Neuronal stem cell (in vitro differentiated cells): ENCODE measurements around the gene SLC16A9.

Source experiments
- DNase-seq: peaks from one replicate; pipeline ENCODE4 v3.0.0-alpha.2; 2013; ENCODE audit warnings: low spot score
- H2AFZ ChIP-seq: one replicate; pipeline ENCODE4 v1.6.1; 2013; ENCODE audit warnings: mild to moderate bottlenecking, low read length, inconsistent platforms
- H2AK5ac ChIP-seq: 2 replicates; pipeline ENCODE4 v1.6.1; 2013; ENCODE audit warnings: low read depth, mild to moderate bottlenecking, inconsistent platforms, low read length, moderate library complexity, mixed read lengths
- H2BK120ac ChIP-seq: 2 replicates; pipeline ENCODE4 v1.6.1; 2013; ENCODE audit warnings: low read depth, mild to moderate bottlenecking, inconsistent platforms, low read length, moderate library complexity, mixed read lengths
- H2BK12ac ChIP-seq: one replicate; pipeline ENCODE4 v1.6.1; 2013; ENCODE audit warnings: low read length, inconsistent platforms
- H2BK15ac ChIP-seq: 2 replicates; pipeline ENCODE4 v1.6.1; 2013; ENCODE audit warnings: mild to moderate bottlenecking, low read length, inconsistent platforms, mixed read lengths
- H2BK5ac ChIP-seq: one replicate; pipeline ENCODE4 v1.6.1; 2013; ENCODE audit warnings: inconsistent platforms, mild to moderate bottlenecking, low read length, moderate library complexity
- H3K14ac ChIP-seq: one replicate; pipeline ENCODE4 v1.6.1; 2013; ENCODE audit warnings: low read length, inconsistent platforms
- H3K18ac ChIP-seq: 2 replicates; pipeline ENCODE4 v1.6.1; 2013; ENCODE audit warnings: low read length, inconsistent platforms
- H3K23ac ChIP-seq: 2 replicates; pipeline ENCODE4 v1.6.1; 2013; ENCODE audit warnings: low read depth, mild to moderate bottlenecking, mixed read lengths, low read length, inconsistent platforms; ENCODE audit not compliant: poor library complexity
- H3K27ac ChIP-seq: replicated peaks from 3 replicates; pipeline ENCODE4 v1.5.1; 2013; ENCODE audit warnings: low read length, inconsistent platforms
- H3K27me3 ChIP-seq, 3 experiments: 2 replicates each; pipeline ENCODE4 v1.6.1; 2013; ENCODE audit warnings: low read length in 3 of 3, mild to moderate bottlenecking in 2 of 3, inconsistent platforms in 1 of 3, low read depth in 1 of 3, mixed read lengths in 1 of 3, moderate library complexity in 1 of 3; ENCODE audit not compliant: control insufficient read depth in 3 of 3, insufficient read depth in 3 of 3
- H3K36me3 ChIP-seq, 2 donors: replicated peaks in 1 of 2; 2 replicates each; pipeline ENCODE4 v1.6.1; 2013; ENCODE audit warnings: low read length in 2 of 2; ENCODE audit not compliant: control insufficient read depth in 2 of 2, insufficient read depth in 2 of 2
- H3K4ac ChIP-seq: 2 replicates; pipeline ENCODE4 v1.6.1; 2013; ENCODE audit warnings: inconsistent platforms, mild to moderate bottlenecking, low read length, moderate library complexity
- H3K4me1 ChIP-seq, 2 donors: 1 replicate in 1 of 2; 2 replicates in 1 of 2; pipeline ENCODE4 v1.6.1; 2013; ENCODE audit warnings: low read length in 2 of 2, low read depth in 1 of 2; ENCODE audit not compliant: control insufficient read depth in 2 of 2, insufficient read depth in 1 of 2
- H3K4me2 ChIP-seq: one replicate; pipeline ENCODE4 v1.6.1; 2013; ENCODE audit warnings: mild to moderate bottlenecking, low read length, inconsistent platforms; ENCODE audit not compliant: insufficient read depth, poor library complexity, severe bottlenecking
- H3K4me3 ChIP-seq, 2 donors: 2 replicates each; pipeline ENCODE4 v1.5.1; 2013; ENCODE audit warnings: low read length in 2 of 2, mild to moderate bottlenecking in 2 of 2, inconsistent platforms in 1 of 2, moderate library complexity in 1 of 2
- H3K79me1 ChIP-seq: one replicate; pipeline ENCODE4 v1.6.1; 2013; ENCODE audit warnings: low read depth, mild to moderate bottlenecking, inconsistent platforms, low read length, moderate library complexity
- H3K9ac ChIP-seq: one replicate; pipeline ENCODE4 v1.6.1; 2013; ENCODE audit warnings: mild to moderate bottlenecking, low read depth, low read length, inconsistent platforms; ENCODE audit not compliant: poor library complexity
- H3K9me3 ChIP-seq, 2 donors: replicated peaks in 1 of 2; 2 replicates each; pipeline versions ENCODE3 to v1.6.1; 2013; ENCODE audit warnings: low read length in 2 of 2, mild to moderate bottlenecking in 2 of 2, inconsistent platforms in 1 of 2, low read depth in 1 of 2, mixed read lengths in 1 of 2, moderate library complexity in 1 of 2; ENCODE audit not compliant: control insufficient read depth in 2 of 2, insufficient read depth in 1 of 2
- H4K8ac ChIP-seq: one replicate; pipeline ENCODE4 v1.6.1; 2013; ENCODE audit warnings: low read depth, mild to moderate bottlenecking, inconsistent platforms, low read length, moderate library complexity
- H4K91ac ChIP-seq: one replicate; pipeline ENCODE4 v1.6.1; 2013; ENCODE audit warnings: low read length, low read depth, mild to moderate bottlenecking, inconsistent platforms; ENCODE audit not compliant: poor library complexity
- WGBS, 2 donors: extraction: QIAGEN DNeasy Blood & Tissue Kit; methylation state at CpG; one replicate each; pipeline ENCODE4 v1.1.7; 2013; ENCODE audit warnings: missing lambda C conversion rate in 2 of 2, mixed read lengths in 1 of 2; ENCODE audit not compliant: insufficient read length in 2 of 2, insufficient replicate concordance in 1 of 2; ENCODE audit errors: extremely low coverage in 2 of 2; 5-methylcytosine and 5-hydroxymethylcytosine counted together

SLC16A9 gene

DNA sequence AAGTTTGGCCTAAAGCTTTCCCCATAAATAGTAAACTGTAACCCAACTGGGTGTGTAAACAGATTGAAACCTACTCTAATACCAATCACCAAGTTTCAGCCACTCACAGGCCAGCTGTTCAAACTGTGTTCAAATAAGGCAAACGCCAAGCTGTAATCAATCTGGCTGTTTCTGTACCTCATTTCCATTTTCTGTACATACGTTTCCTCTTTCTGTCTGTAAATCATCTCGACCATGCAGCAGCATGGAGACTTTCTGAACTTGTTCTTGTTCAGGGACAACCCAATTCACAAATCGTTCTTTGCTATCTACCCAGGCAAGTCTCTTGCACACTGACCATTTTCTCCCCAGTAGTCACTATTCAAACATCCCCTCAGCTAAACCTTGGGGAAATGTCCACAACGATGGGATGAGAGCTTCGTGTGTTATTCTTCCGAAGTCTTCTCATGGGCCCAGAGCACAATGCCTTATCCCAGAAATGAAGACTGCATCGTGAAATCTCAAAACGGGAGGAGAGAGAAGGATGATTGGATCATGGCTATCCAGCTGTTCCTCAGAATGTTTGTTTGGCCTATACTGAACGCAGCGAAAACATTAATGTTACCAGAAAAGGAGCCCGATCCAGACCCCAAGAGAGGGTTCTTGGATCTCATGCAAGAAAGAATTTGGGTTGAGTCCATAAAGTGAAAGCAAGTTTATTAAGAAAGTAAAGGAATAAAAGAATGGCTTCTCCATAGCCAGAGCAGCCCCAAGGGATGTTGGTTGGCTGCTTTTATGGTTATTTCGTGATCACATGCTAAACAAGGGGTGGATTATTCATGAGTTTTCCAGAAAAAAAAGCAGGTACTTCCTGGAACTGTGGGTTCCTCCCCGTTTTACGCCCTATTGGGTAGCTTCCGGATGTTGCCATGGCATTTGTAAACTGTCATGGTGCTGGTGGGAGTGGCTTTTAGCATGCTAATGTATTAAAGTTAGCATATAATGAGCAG, 86.2 kb downstream of the SLC16A9 start:
- H3K4me1 ChIP-seq, result peaks cover 4 to 5% of the 10 kb centered on the region in 2 donors
- no peak overlapping the region for H3K4ac ChIP-seq
- no peak overlapping the region for H3K4me2 ChIP-seq
- H3K36me3 ChIP-seq, result no peaks in the 10 kb centered on the region
- H3K79me1 ChIP-seq, result no peaks in the 10 kb centered on the region
- H2AFZ ChIP-seq, result no peak overlapping the region
- no peak for DNase-seq
- H3K18ac ChIP-seq, result no peak overlapping the region
- H3K9ac ChIP-seq, result no peak overlapping the region
- H2BK120ac ChIP-seq, result no peak overlapping the region
- H2AK5ac ChIP-seq, result no peak overlapping the region
- no peak overlapping the region for H2BK5ac ChIP-seq
- H4K8ac ChIP-seq, result no peak overlapping the region
- no peak overlapping the region for H3K27ac ChIP-seq
- H4K91ac ChIP-seq, result no peak overlapping the region
- H3K14ac ChIP-seq, result no peak overlapping the region
- no peak overlapping the region for H2BK15ac ChIP-seq
- no peaks in the 10 kb centered on the region for H3K9me3 ChIP-seq
- no CpG with 5 or more reads among the region's 16 CpGs for WGBS, 2 donors
- no peak overlapping the region for H3K4me3 ChIP-seq
- no peak overlapping the region for H3K23ac ChIP-seq
- H2BK12ac ChIP-seq, result no peak overlapping the region
- no peaks in the 10 kb centered on the region for H3K27me3 ChIP-seq

DNA sequence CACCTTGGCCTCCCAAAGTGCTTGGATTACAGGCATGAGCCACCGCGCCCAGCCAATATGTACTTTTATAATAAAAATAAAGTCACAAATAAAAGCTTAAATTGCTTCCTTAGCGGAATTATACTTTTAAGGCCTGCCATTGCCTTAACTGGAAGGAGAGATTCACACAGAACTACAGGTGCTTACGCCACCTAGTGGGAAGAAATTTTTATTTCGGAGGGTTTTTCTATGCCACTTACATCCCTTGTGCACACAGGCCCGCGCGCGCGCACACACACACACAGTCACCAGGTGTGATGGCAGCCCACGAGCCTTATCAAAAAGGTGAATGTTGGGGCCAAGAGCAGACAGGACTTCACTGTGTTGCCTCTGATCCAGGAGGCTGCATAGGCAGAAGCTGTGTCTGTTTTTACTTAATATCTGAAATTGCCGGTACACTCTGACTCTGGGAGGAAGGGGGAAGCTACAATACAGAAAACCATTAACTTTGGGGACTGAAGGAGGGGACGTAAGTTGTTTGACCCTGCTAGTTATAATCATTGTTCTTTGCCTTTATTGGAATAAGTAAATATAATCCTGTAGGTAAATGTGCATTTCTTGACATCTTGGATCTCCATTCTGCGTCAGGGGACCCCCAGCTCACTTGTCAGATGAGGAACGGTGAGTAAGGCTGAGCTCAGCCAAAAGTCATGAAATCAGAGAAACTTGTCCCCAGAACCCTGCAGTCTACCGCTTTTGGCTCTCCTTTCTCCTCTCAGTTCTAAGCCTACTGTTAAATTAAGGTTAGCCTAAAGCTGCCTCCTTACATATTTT, 87.1 kb downstream of the SLC16A9 start:
- Histone ChIP-seq H3K4ac (no peak overlapping the region), H3K4me3 (no peak overlapping the region), H2BK120ac (no peak overlapping the region), H3K79me1 (no peaks in the 10 kb centered on the region), H3K4me2 (no peak overlapping the region), H4K8ac (no peak overlapping the region), H3K9ac (no peak overlapping the region), H3K36me3 (no peaks in the 10 kb centered on the region), H4K91ac (no peak overlapping the region), H2BK15ac (no peak overlapping the region), H3K27ac (no peak overlapping the region), H3K18ac (no peak overlapping the region), H2AFZ (peak overlapping the region; percentile 31), H2BK5ac (no peak overlapping the region), H3K27me3 (no peaks in the 10 kb centered on the region), H3K4me1 (peaks cover 4% of the 10 kb centered on the region in 2 donors), H3K9me3 (no peaks in the 10 kb centered on the region), H3K14ac (no peak overlapping the region), H3K23ac (no peak overlapping the region), H2AK5ac (no peak overlapping the region), H2BK12ac (no peak overlapping the region)
- peak; percentile 39 for DNase-seq
- WGBS, 2 donors, result no CpG with 5 or more reads among the region's 16 CpGs

DNA sequence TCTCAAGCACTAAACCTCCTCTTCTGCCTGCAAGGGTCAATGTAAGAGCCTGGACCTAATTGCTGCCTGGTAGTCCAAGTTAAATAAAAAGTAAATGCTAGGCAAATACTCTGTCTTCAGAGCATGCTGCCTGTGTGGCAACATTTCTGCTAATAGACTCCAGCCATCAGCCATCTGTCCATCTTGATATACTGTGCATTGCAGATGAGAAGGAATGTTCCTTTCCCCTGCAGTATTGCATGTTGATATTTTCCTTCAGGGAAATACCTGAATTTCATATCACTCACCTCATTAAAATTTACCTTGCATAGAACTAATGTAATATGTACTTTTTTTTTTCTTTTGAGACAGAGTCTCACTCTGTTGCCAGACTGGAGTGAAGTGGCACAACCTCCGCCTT, 87.9 kb downstream of the SLC16A9 start:
- Histone ChIP-seq H2AK5ac (no peak overlapping the region), H2BK12ac (no peak overlapping the region), H3K14ac (no peak overlapping the region), H4K91ac (no peak overlapping the region), H3K4ac (no peak overlapping the region), H3K18ac (no peak overlapping the region), H2BK15ac (no peak overlapping the region), H3K9me3 (no peaks in the 10 kb centered on the region), H3K27me3 (no peaks in the 10 kb centered on the region), H3K9ac (no peak overlapping the region), H3K27ac (no peak overlapping the region), H3K36me3 (no peaks in the 10 kb centered on the region), H3K23ac (no peak overlapping the region), H3K4me1 (peaks cover 0 to 4% of the 10 kb centered on the region in 2 donors), H3K4me2 (no peak overlapping the region), H3K79me1 (no peaks in the 10 kb centered on the region), H4K8ac (no peak overlapping the region), H2AFZ (no peak overlapping the region), H2BK120ac (no peak overlapping the region), H3K4me3 (no peak overlapping the region), H2BK5ac (no peak overlapping the region)
- WGBS, 2 donors, result no CpG with 5 or more reads among the region's 1 CpG
- no peak for DNase-seq

DNA sequence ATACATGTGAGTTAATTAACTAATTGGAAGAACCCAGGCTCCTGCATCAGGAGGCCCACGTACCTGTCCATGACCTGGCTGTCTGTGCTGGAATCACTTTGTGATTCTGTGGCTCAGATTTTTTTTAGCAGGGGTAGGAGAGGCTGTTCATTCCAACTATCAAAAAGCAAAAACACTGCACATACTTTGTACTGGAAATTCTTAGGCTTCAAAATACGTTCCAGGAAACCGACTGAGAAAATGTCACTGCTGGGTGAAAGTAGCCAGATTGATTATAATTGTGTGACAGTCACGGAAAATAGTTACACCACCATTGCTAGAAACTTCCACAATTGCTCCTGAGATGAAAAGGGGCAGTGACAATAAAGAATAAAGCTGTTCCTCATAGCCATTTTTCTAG, 91.0 kb downstream of the SLC16A9 start:
- Histone ChIP-seq H2BK12ac (no peak overlapping the region), H2AFZ (no peak overlapping the region), H3K4ac (no peak overlapping the region), H3K4me3 (no peak overlapping the region), H4K91ac (no peak overlapping the region), H2BK120ac (no peak overlapping the region), H2AK5ac (no peak overlapping the region), H3K9ac (no peak overlapping the region), H2BK5ac (no peak overlapping the region), H3K9me3 (no peaks in the 10 kb centered on the region), H2BK15ac (no peak overlapping the region), H3K36me3 (no peaks in the 10 kb centered on the region), H3K27me3 (no peaks in the 10 kb centered on the region), H3K14ac (no peak overlapping the region), H3K4me2 (no peak overlapping the region), H3K27ac (no peak overlapping the region), H3K18ac (no peak overlapping the region), H3K4me1 (peaks cover 0 to 3% of the 10 kb centered on the region in 2 donors), H4K8ac (no peak overlapping the region), H3K79me1 (no peaks in the 10 kb centered on the region), H3K23ac (no peak overlapping the region)
- no peak for DNase-seq
- no CpG with 5 or more reads among the region's 4 CpGs for WGBS, 2 donors
